Astrocyte of the cerebellum (primary cell): ENCODE results near the gene COL27A1.

ENCODE experiments used
- DNase-seq: peaks from one replicate; pipeline ENCODE4 v3.0.0-alpha.2; 2011; ENCODE audit warnings: low read depth
- H3K4me3 ChIP-seq: 2 replicates; pipeline ENCODE4 v1.5.1; 2011; ENCODE audit warnings: mild to moderate bottlenecking, low read depth, low read length, moderate library complexity
- in situ Hi-C: cut with HindIII; loops from 2 replicates; pipeline ENCODE4 v1.10.0; 2017; ENCODE audit warnings: low sequenced_read_pairs
- TF ChIP-seq, protein P1 (sequence below): IDR thresholded peaks from 2 replicates; pipeline ENCODE4 v1.5.1; 2012; ENCODE audit warnings: low read length, low read depth, moderate library complexity, mild to moderate bottlenecking; ENCODE audit errors: missing control alignments

The COL27A1 gene

GRCh38 chr9:114149181-114149580 is 6.2 kb upstream of the COL27A1 start:
- H3K4me3 ChIP-seq: no peak overlapping the region
- TF ChIP-seq, protein P1, sequence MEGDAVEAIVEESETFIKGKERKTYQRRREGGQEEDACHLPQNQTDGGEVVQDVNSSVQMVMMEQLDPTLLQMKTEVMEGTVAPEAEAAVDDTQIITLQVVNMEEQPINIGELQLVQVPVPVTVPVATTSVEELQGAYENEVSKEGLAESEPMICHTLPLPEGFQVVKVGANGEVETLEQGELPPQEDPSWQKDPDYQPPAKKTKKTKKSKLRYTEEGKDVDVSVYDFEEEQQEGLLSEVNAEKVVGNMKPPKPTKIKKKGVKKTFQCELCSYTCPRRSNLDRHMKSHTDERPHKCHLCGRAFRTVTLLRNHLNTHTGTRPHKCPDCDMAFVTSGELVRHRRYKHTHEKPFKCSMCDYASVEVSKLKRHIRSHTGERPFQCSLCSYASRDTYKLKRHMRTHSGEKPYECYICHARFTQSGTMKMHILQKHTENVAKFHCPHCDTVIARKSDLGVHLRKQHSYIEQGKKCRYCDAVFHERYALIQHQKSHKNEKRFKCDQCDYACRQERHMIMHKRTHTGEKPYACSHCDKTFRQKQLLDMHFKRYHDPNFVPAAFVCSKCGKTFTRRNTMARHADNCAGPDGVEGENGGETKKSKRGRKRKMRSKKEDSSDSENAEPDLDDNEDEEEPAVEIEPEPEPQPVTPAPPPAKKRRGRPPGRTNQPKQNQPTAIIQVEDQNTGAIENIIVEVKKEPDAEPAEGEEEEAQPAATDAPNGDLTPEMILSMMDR: no peak
- in situ Hi-C loops: no loop called here
- no peak for DNase-seq

- no peak for DNase-seq
- in situ Hi-C loops: loop anchor here (5.0 kb wide), 2 partner anchors 43 to 52 kb away; no protein-coding TSS in a partner anchor
- TF ChIP-seq, protein P1: no peak
- no peak overlapping the region for H3K4me3 ChIP-seq
Observed at GRCh38 chr9:114149765-114150340, 5.5 kb upstream of the COL27A1 start.

DNA sequence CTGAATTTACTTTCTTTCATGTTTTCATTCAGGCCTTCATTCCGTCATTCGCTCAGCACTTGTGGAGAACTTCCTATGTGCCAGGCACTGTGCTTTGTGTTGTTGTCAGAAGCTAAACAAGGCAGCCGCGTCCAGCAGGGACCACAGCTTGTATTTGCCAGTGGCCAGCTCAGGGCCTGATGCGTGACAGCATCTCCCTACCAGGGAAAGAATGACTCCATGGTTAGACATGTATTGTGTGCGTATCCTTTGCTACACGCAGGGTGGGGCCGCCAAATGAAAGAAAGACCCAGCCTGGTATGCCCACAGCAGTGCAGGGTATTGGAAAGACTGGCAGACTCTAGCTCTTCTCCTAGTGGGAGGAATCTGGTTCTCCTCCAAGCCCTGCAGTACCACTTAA is 4.7 kb upstream of the COL27A1 start:
- DNase-seq: no peak
- in situ Hi-C loops: loop anchor here (5.0 kb wide), 2 partner anchors 43 to 52 kb away; no protein-coding TSS in a partner anchor
- TF ChIP-seq, protein P1: no peak
- H3K4me3 ChIP-seq: no peak overlapping the region

- H3K4me3 ChIP-seq: no peak overlapping the region
- DNase-seq: no peak
- TF ChIP-seq, protein P1: no peak
- in situ Hi-C loops: loop anchor here (5.0 kb wide), 2 partner anchors 44 to 51 kb away; no protein-coding TSS in a partner anchor
Observed at GRCh38 chr9:114151426-114151956, 3.8 kb upstream of the COL27A1 start.

GRCh38 chr9:114153761-114154599 is 1.4 kb upstream of the COL27A1 start:
- TF ChIP-seq, protein P1: peak; percentile 37
- H3K4me3 ChIP-seq: peak overlapping the region; percentile 38
- no peak for DNase-seq
- in situ Hi-C loops: loop anchor here (5.0 kb wide), 2 partner anchors 47 to 48 kb away; no protein-coding TSS in a partner anchor

DNA sequence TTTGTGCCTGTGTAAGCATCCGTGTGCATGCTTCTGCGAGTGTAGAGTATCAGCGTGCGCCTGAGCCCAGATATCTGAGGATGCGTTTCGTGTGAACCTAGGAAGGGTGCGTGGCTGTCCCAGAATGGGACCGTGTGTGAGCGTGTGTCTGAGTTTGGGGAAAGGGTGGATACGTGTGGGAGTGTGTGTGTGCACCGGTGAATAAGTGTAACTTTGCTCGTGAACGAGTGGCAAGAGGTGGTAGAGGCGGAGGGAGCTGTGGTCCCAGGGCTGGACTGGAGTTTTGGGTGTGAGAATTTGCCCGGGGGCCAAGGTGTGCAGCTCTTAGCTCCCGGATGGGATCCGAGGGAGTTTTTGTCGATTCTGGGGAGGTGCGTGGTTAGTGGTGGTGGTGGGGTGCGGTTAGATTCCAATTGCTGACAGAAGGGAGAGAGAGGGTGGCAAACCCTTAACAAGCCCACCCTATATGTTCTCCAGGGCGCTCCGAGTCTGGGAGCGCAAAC is 686 bp upstream of the COL27A1 start:
- H3K4me3 ChIP-seq: peak overlapping the region; percentile 38
- in situ Hi-C loops: loop anchor here (5.0 kb wide), 3 partner anchors 47 to 98 kb away; no protein-coding TSS in a partner anchor
- no peak for DNase-seq
- TF ChIP-seq, protein P1: no peak
